Measurements from ENCODE around the gene LDAH.
"Not testable (repeated sequence)": the region's sequence is repeated elsewhere in the genome, so short reads cannot be mapped to it uniquely, and the experiment has no call there.

LDAH gene

GRCh38 chr2:20822535-20823490 lies at the start of gene LDAH:
TSS of gene LDAH (minus strand) at chr2:20823101. CDS start at chr2:20801463, 21,638 bp downstream.
- peak; percentile 66 to 68 for DNase-seq (ENCODE audit: low read depth in 2 of 2)

- DNase-seq (ENCODE audit: low read depth in 2 of 2) = no peak
These were observed 45.5 kb upstream of the LDAH start for GRCh38 chr2:20868377-20868776.

- DNase-seq (ENCODE audit: low read depth in 2 of 2) = no peak
These were observed 39.9 kb upstream of the LDAH start for GRCh38 chr2:20862850-20863249.

GRCh38 chr2:20855456-20855855 lies 32.6 kb upstream of the LDAH start:
- no peak for DNase-seq (ENCODE audit: low read depth in 2 of 2)

- DNase-seq (ENCODE audit: low read depth in 2 of 2) = no peak
These were observed 29.8 kb upstream of the LDAH start for GRCh38 chr2:20852670-20853069.

GRCh38 chr2:20852139-20852538 lies 29.2 kb upstream of the LDAH start:
- DNase-seq (ENCODE audit: low read depth in 2 of 2) = no peak

GRCh38 chr2:20844246-20844645 lies 21.3 kb upstream of the LDAH start:
- no peak for DNase-seq (ENCODE audit: low read depth in 2 of 2)

GRCh38 chr2:20839052-20839451 lies 16.2 kb upstream of the LDAH start:
- DNase-seq (ENCODE audit: low read depth in 2 of 2) = no peak

- DNase-seq (ENCODE audit: low read depth in 2 of 2) = no peak
These were observed 15.1 kb upstream of the LDAH start for GRCh38 chr2:20838016-20838415.

GRCh38 chr2:20836521-20836920 lies 13.6 kb upstream of the LDAH start:
- DNase-seq (ENCODE audit: low read depth in 2 of 2) = no peak

GRCh38 chr2:20834331-20834730 lies 11.4 kb upstream of the LDAH start:
- DNase-seq (ENCODE audit: low read depth in 2 of 2) = no peak

GRCh38 chr2:20832606-20833005 lies 9.7 kb upstream of the LDAH start:
- DNase-seq (ENCODE audit: low read depth in 2 of 2) = no peak

- no peak for DNase-seq (ENCODE audit: low read depth in 2 of 2)
These were observed 7.0 kb upstream of the LDAH start for GRCh38 chr2:20829861-20830260.

GRCh38 chr2:20823917-20824316 lies 1.0 kb upstream of the LDAH start:
- DNase-seq (ENCODE audit: low read depth in 2 of 2) = no peak

- no peak for DNase-seq (ENCODE audit: low read depth in 2 of 2)
These were observed 4.1 kb downstream of the LDAH start for GRCh38 chr2:20818820-20819219.

- no peak for DNase-seq (ENCODE audit: low read depth in 2 of 2)
These were observed 7.7 kb downstream of the LDAH start for GRCh38 chr2:20815216-20815615.

GRCh38 chr2:20812779-20813178 lies 10.1 kb downstream of the LDAH start:
- no peak for DNase-seq (ENCODE audit: low read depth in 2 of 2)

- no peak for DNase-seq (ENCODE audit: low read depth in 2 of 2)
These were observed 16.6 kb downstream of the LDAH start for GRCh38 chr2:20806286-20806685.

- no peak for DNase-seq (ENCODE audit: low read depth in 2 of 2)
These were observed 18.9 kb downstream of the LDAH start for GRCh38 chr2:20803974-20804373.

- DNase-seq (ENCODE audit: low read depth in 2 of 2) = no peak
These were observed 19.6 kb downstream of the LDAH start for GRCh38 chr2:20803226-20803682.

- DNase-seq (ENCODE audit: low read depth in 2 of 2) = no peak
These were observed 25.8 kb downstream of the LDAH start for GRCh38 chr2:20797096-20797495.

- DNase-seq (ENCODE audit: low read depth in 2 of 2) = peak; percentile 3 to 8
These were observed 26.5 kb downstream of the LDAH start for GRCh38 chr2:20796374-20796791.

GRCh38 chr2:20793944-20794343 lies 29.0 kb downstream of the LDAH start:
- not testable (repeated sequence) for DNase-seq (ENCODE audit: low read depth in 2 of 2)

Data from fibroblast of skin of left biceps (primary cell).